Activated T-helper 17 cell treated with anti-CD3 and anti-CD28 coated beads, Interleukin-2, amount 50 U/mL, for 72 hours (primary cell): ENCODE results near the gene PITPNM3. TPM values are rescaled to one million over a fixed set of nuclear protein-coding genes. Genes with fewer than 3 reads are reported as not detected.

Experiments
- ATAC-seq: fragments of 150-1000 bp; cut with Tn5 transposase; replicated peaks from 2 replicates; pipeline ENCODE4 v1.10.0; 2021; ENCODE audit warnings: mild to moderate bottlenecking, moderate library complexity
- H3K27ac Mint-ChIP-seq: one replicate; pipeline ENCODE4 v1.8.0; 2022; ENCODE audit warnings: mixed read lengths
- H3K27me3 Mint-ChIP-seq: one replicate; pipeline ENCODE4 v1.8.0; 2022; ENCODE audit warnings: mixed read lengths
- H3K36me3 Mint-ChIP-seq: one replicate; pipeline ENCODE4 v1.8.0; 2022; ENCODE audit warnings: low read depth, mild to moderate bottlenecking, mixed read lengths
- H3K4me1 Mint-ChIP-seq: one replicate; pipeline ENCODE4 v1.8.0; 2022; ENCODE audit warnings: mixed read lengths
- H3K4me3 Mint-ChIP-seq: one replicate; pipeline ENCODE4 v1.8.0; 2022; ENCODE audit warnings: mild to moderate bottlenecking, mixed read lengths
- H3K9me3 Mint-ChIP-seq: one replicate; pipeline ENCODE4 v1.8.0; 2022; ENCODE audit warnings: mixed read lengths
- total RNA-seq, 2 donors: library from RNA; stranded (reverse); gene quantifications; one replicate each; pipeline ENCODE4 v1.2.3, GENCODE V29; 2022

The PITPNM3 gene
- total RNA-seq, 2 donors from 2014 or later: 0.73 to 1.4 TPM

- Mint-ChIP-seq H3K4me1 (peaks cover 9% of the 10 kb centered on the region), H3K36me3 (no peaks in the 10 kb centered on the region), H3K27ac (no peak overlapping the region), H3K4me3 (no peak overlapping the region), H3K27me3 (peaks cover 13% of the 10 kb centered on the region), H3K9me3 (no peaks in the 10 kb centered on the region)
- no peak for ATAC-seq
These were observed 133.6 kb downstream of the PITPNM3 start for GRCh38 chr17:6422654-6423241.

GRCh38 chr17:6421700-6422604 lies 134.4 kb downstream of the PITPNM3 start:
- Mint-ChIP-seq H3K27ac (no peak overlapping the region), H3K4me1 (peaks cover 1% of the 10 kb centered on the region), H3K4me3 (no peak overlapping the region), H3K36me3 (no peaks in the 10 kb centered on the region), H3K27me3 (peaks cover 13% of the 10 kb centered on the region), H3K9me3 (no peaks in the 10 kb centered on the region)
- peak; percentile 92 for ATAC-seq

GRCh38 chr17:6420173-6420641 lies 136.1 kb downstream of the PITPNM3 start:
- H3K4me1 Mint-ChIP-seq: no peaks in the 10 kb centered on the region
- H3K27me3 Mint-ChIP-seq: peaks cover 14% of the 10 kb centered on the region
- H3K36me3 Mint-ChIP-seq: no peaks in the 10 kb centered on the region
- no peak overlapping the region for H3K27ac Mint-ChIP-seq
- H3K4me3 Mint-ChIP-seq: no peak overlapping the region
- no peaks in the 10 kb centered on the region for H3K9me3 Mint-ChIP-seq
- ATAC-seq: no peak

- H3K27me3 Mint-ChIP-seq: peaks cover 17% of the 10 kb centered on the region
- H3K4me3 Mint-ChIP-seq: no peak overlapping the region
- no peak for ATAC-seq
- no peaks in the 10 kb centered on the region for H3K36me3 Mint-ChIP-seq
- no peaks in the 10 kb centered on the region for H3K4me1 Mint-ChIP-seq
- no peak overlapping the region for H3K27ac Mint-ChIP-seq
- no peaks in the 10 kb centered on the region for H3K9me3 Mint-ChIP-seq
These were observed 140.7 kb downstream of the PITPNM3 start for GRCh38 chr17:6415616-6416015.

- no peak overlapping the region for H3K27ac Mint-ChIP-seq
- no peaks in the 10 kb centered on the region for H3K36me3 Mint-ChIP-seq
- no peaks in the 10 kb centered on the region for H3K9me3 Mint-ChIP-seq
- H3K4me3 Mint-ChIP-seq: no peak overlapping the region
- ATAC-seq: peak; percentile 37
- peaks cover 14% of the 10 kb centered on the region for H3K27me3 Mint-ChIP-seq
- no peaks in the 10 kb centered on the region for H3K4me1 Mint-ChIP-seq
These were observed 143.3 kb downstream of the PITPNM3 start for GRCh38 chr17:6413065-6413464.

GRCh38 chr17:6408735-6409134 lies 147.6 kb downstream of the PITPNM3 start:
- Mint-ChIP-seq H3K27ac (no peak overlapping the region), H3K4me1 (no peaks in the 10 kb centered on the region), H3K4me3 (no peak overlapping the region), H3K36me3 (no peaks in the 10 kb centered on the region), H3K27me3 (peaks cover 21% of the 10 kb centered on the region), H3K9me3 (no peaks in the 10 kb centered on the region)
- no peak for ATAC-seq

GRCh38 chr17:6408276-6408675 lies 148.1 kb downstream of the PITPNM3 start:
- peaks cover 24% of the 10 kb centered on the region for H3K27me3 Mint-ChIP-seq
- H3K4me3 Mint-ChIP-seq: no peak overlapping the region
- H3K27ac Mint-ChIP-seq: no peak overlapping the region
- no peaks in the 10 kb centered on the region for H3K4me1 Mint-ChIP-seq
- H3K36me3 Mint-ChIP-seq: no peaks in the 10 kb centered on the region
- ATAC-seq: no peak
- H3K9me3 Mint-ChIP-seq: no peaks in the 10 kb centered on the region

- Mint-ChIP-seq H3K4me3 (no peak overlapping the region), H3K4me1 (no peaks in the 10 kb centered on the region), H3K36me3 (no peaks in the 10 kb centered on the region), H3K27me3 (peaks cover 26% of the 10 kb centered on the region), H3K9me3 (peaks cover 4% of the 10 kb centered on the region), H3K27ac (no peak overlapping the region)
- ATAC-seq: no peak
These were observed 154.1 kb downstream of the PITPNM3 start for GRCh38 chr17:6402258-6402657.

Other genes starting within 250 kb of the PITPNM3 start
- not detected for gene AIPL1, start 121.4 kb downstream of the PITPNM3 start, total RNA-seq
- 1 to 10 TPM; 5.9 to 7.4 TPM for gene PIMREG, start 112.1 kb downstream of the PITPNM3 start, total RNA-seq
- 10 to 100 TPM; 17.6 to 24.2 TPM for gene KIAA0753, start 84.2 kb upstream of the PITPNM3 start, total RNA-seq
- 100 to 1,000 TPM; 114 to 160 TPM for gene TXNDC17, start 84.5 kb upstream of the PITPNM3 start, total RNA-seq
- 10 to 100 TPM; 17.5 to 20.2 TPM for gene MED31, start 95.0 kb upstream of the PITPNM3 start, total RNA-seq
- 1 to 10 TPM; 1.1 to 3.0 TPM for gene C17orf100, start 95.2 kb upstream of the PITPNM3 start, total RNA-seq
- gene SLC13A5, start 156.8 kb upstream of the PITPNM3 start, total RNA-seq: not detected
- gene XAF1, start 199.5 kb upstream of the PITPNM3 start, total RNA-seq: 10 to 100 TPM; 10.1 to 15.4 TPM
- gene FBXO39, start 219.7 kb upstream of the PITPNM3 start, total RNA-seq: under 1 TPM in 1 of 2 donors, not detected in 1; 0.24 TPM